GM12878 (cell line): ENCODE measurements around the gene TEX2. TPM values are rescaled to one million over a fixed set of nuclear protein-coding genes. Genes with fewer than 3 reads are reported as not detected.

Experiments used
- ATAC-seq: fragments of 200-7000 bp; cut with Tn5 transposase; 3 replicates; pipeline ENCODE4 v1.9.1; 2020; ENCODE audit warnings: mild to moderate bottlenecking, moderate library complexity
- BruUV-seq: library from RNA; stranded (reverse); fragments of 400-500 nt; replicated peaks from 2 replicates; lab custom pipeline; 2021; lab: Mats Ljungman, UMichigan
- CTCF ChIA-PET: fragments of 300-600 bp; sonication (Branson Sonifier 250); formaldehyde crosslinking; extraction: SDS; loops from one replicate; lab custom pipeline; 2021; ENCODE audit warnings: inconsistent platforms; lab: Yijun Ruan, JAX
- POLR2A ChIA-PET: fragments of 350-600 bp; formaldehyde crosslinking; extraction: SDS; loops from one replicate; lab custom pipeline; 2021; ENCODE audit warnings: inconsistent platforms; lab: Charles Lee
- RAD21 ChIA-PET: fragments of 300-600 bp; sonication (Branson Sonifier 250); formaldehyde crosslinking; loops from one replicate; lab custom pipeline; 2023; ENCODE audit warnings: antibody characterized with exemption; ENCODE audit not compliant: unreplicated experiment; lab: Charles Lee
- SMC1A ChIA-PET: fragments of 300-600 bp; sonication (Branson Sonifier 250); formaldehyde crosslinking; loops from one replicate; lab custom pipeline; 2023; ENCODE audit not compliant: unreplicated experiment, uncharacterized antibody; lab: Charles Lee
- DNase-seq: peaks from one replicate; pipeline ENCODE4 v3.0.0-alpha.2; 2011; ENCODE audit warnings: low read depth, low spot score
- FAIRE-seq: peaks from 3 replicates; lab custom pipeline; 2011; peaks lifted over from hg19 to GRCh38; lab: Jason Lieb, UNC
- H2AFZ ChIP-seq: 2 replicates; pipeline ENCODE4 v1.6.0; 2011; ENCODE audit warnings: low read depth, low read length, control low read depth; ENCODE audit not compliant: control insufficient read depth
- H3K27ac ChIP-seq: 2 replicates; pipeline ENCODE4 v1.5.1; 2011; ENCODE audit warnings: control low read depth; ENCODE audit not compliant: control insufficient read depth, insufficient read depth
- H3K27me3 ChIP-seq, 2 experiments: replicated peaks in 1 of 2; 2 replicates each; pipeline versions ENCODE4 v1.6.0 to v1.6.1; 2011; ENCODE audit warnings: low read length in 1 of 2; ENCODE audit not compliant: control insufficient read depth in 2 of 2, insufficient read depth in 2 of 2
- H3K36me3 ChIP-seq, 2 experiments: 2 replicates each; pipeline ENCODE4 v1.5.1; 2011; ENCODE audit warnings: low read length in 1 of 2; ENCODE audit not compliant: control insufficient read depth in 2 of 2, insufficient read depth in 2 of 2
- H3K4me1 ChIP-seq: 2 replicates; pipeline ENCODE4 v1.6.1; 2011; ENCODE audit warnings: mild to moderate bottlenecking, low read length, moderate library complexity, mixed read lengths; ENCODE audit not compliant: control insufficient read depth, insufficient read depth
- H3K4me2 ChIP-seq: 2 replicates; pipeline ENCODE4 v1.6.0; 2011; ENCODE audit warnings: control low read depth; ENCODE audit not compliant: control insufficient read depth, insufficient read depth
- H3K4me3 ChIP-seq: fragments of 200-600 bp; sonication (generic); 2 replicates; pipeline ENCODE4 v1.5.1; 2016
- H3K79me2 ChIP-seq: 2 replicates; pipeline ENCODE4 v1.6.0; 2011; ENCODE audit warnings: low read length; ENCODE audit not compliant: control insufficient read depth, insufficient read depth
- H3K9ac ChIP-seq: 2 replicates; pipeline ENCODE4 v1.8.0; 2011; ENCODE audit warnings: low read length, control low read depth, mixed read lengths; ENCODE audit not compliant: control insufficient read depth, insufficient read depth
- H3K9me3 ChIP-seq: replicated peaks from 3 replicates; pipeline ENCODE4 v1.5.1; 2011; ENCODE audit warnings: mild to moderate bottlenecking, low read length; ENCODE audit not compliant: control insufficient read depth, insufficient read depth
- H4K20me1 ChIP-seq: 2 replicates; pipeline ENCODE4 v1.6.0; 2011; ENCODE audit not compliant: control insufficient read depth, insufficient read depth
- EGR1 ChIP-seq, 2 experiments: IDR thresholded peaks; 1 replicate in 1 of 2; 2 replicates in 1 of 2; pipeline ENCODE4 v1.6.1; 2011 to 2012; ENCODE audit warnings: low read depth in 2 of 2, low read length in 2 of 2, borderline replicate concordance in 1 of 2, mild to moderate bottlenecking in 1 of 2, moderate library complexity in 1 of 2
- FOXM1 ChIP-seq: IDR thresholded peaks from 2 replicates; pipeline ENCODE4 v1.6.1; 2012; ENCODE audit warnings: low read depth, mild to moderate bottlenecking, inconsistent platforms, low read length, moderate library complexity
- HSF1 ChIP-seq: fragments of 150-350 bp; IDR thresholded peaks from 2 replicates; pipeline ENCODE4 v1.6.1; 2014; ENCODE audit warnings: mild to moderate bottlenecking, low read depth, low read length
- NFIC ChIP-seq: IDR thresholded peaks from 2 replicates; pipeline ENCODE4 v1.6.1; 2012; ENCODE audit warnings: low read depth, mild to moderate bottlenecking, inconsistent platforms, low read length, moderate library complexity
- NR2C1 ChIP-seq: fragments of 450-650 bp; IDR thresholded peaks from 2 replicates; pipeline ENCODE4 v1.6.1; 2017; ENCODE audit warnings: antibody characterized with exemption, mild to moderate bottlenecking, moderate library complexity
- PKNOX1 ChIP-seq: fragments of 450-650 bp; IDR thresholded peaks from 2 replicates; pipeline ENCODE4 v1.6.1; 2016; ENCODE audit warnings: mild to moderate bottlenecking
- RUNX3 ChIP-seq: IDR thresholded peaks from 2 replicates; pipeline ENCODE4 v1.6.1; 2012; ENCODE audit warnings: low read length, inconsistent platforms
- SMARCA5 ChIP-seq: fragments of 450-650 bp; IDR thresholded peaks from 2 replicates; pipeline ENCODE4 v1.6.1; 2017; ENCODE audit warnings: mild to moderate bottlenecking
- SMC3 ChIP-seq: IDR thresholded peaks from 2 replicates; pipeline ENCODE4 v1.6.1; 2011; ENCODE audit warnings: low read length, improper control_type of control experiment, borderline replicate concordance
- TARDBP ChIP-seq: IDR thresholded peaks from 2 replicates; pipeline ENCODE4 v1.6.1; 2016; ENCODE audit warnings: borderline replicate concordance
- ZNF24 ChIP-seq: fragments of 450-650 bp; IDR thresholded peaks from 2 replicates; pipeline ENCODE4 v1.6.1; 2017; ENCODE audit warnings: antibody characterized with exemption, mild to moderate bottlenecking
- ZNF384 ChIP-seq: IDR thresholded peaks from 2 replicates; pipeline ENCODE4 v1.6.1; 2012; ENCODE audit warnings: low read depth, mild to moderate bottlenecking, low read length, improper control_type of control experiment, borderline replicate concordance
- ZNF592 ChIP-seq: fragments of 450-650 bp; IDR thresholded peaks from 2 replicates; pipeline ENCODE4 v1.6.1; 2017; ENCODE audit warnings: mild to moderate bottlenecking, moderate library complexity
- ZZZ3 ChIP-seq: IDR thresholded peaks from 2 replicates; pipeline ENCODE4 v1.6.1; 2011; ENCODE audit warnings: low read depth; ENCODE audit not compliant: control insufficient read depth, insufficient read length
- WGBS: methylation state at CpG from one replicate; pipeline ENCODE4 v1.1.6; 2016; ENCODE audit warnings: low lambda C conversion rate; ENCODE audit not compliant: insufficient replicate concordance, insufficient coverage; ENCODE audit errors: missing lambda C conversion rate; 5-methylcytosine and 5-hydroxymethylcytosine counted together
- in situ Hi-C: fragments of 300-500 bp; cut with MboI; formaldehyde crosslinking; loops from 9 replicates; pipeline ENCODE4 v1.14.3; 2018; ENCODE audit warnings: mixed read lengths
- intact Hi-C: fragments of 100-400 bp; cut with micrococcal nuclease; formaldehyde crosslinking; loops from one replicate; pipeline ENCODE4 v1.14.2; 2022; ENCODE audit not compliant: unreplicated experiment
- polyA plus RNA-seq, 11 experiments: library from polyadenylated mRNA; depleted of rRNA in 4 of 11; unstranded in 6 of 11; stranded (reverse) in 5 of 11; fragments of >200 nt; fragmentation: Nextera tagmentation in 4 of 11; fragmentation: Illumina TruSeq in 1 of 11; extraction: Ambion mirVana in 4 of 11; extraction: Trizol in 1 of 11; gene quantifications; 1 replicate in 1 of 11; 2 replicates in 10 of 11; pipeline versions ENCODE4 v1.2.1 to v1.2.3, GENCODE V29; 2011 to 2016; ENCODE audit warnings: inconsistent platforms in 2 of 11, missing spikeins in 2 of 11, low read depth in 1 of 11
- total RNA-seq, 4 experiments: library from RNA; depleted of rRNA in 3 of 4; stranded (reverse); fragments of >200 nt in 3 of 4; fragmentation: Illumina TruSeq in 1 of 4; extraction: Trizol in 1 of 4; gene quantifications; 2 replicates each; pipeline versions ENCODE4 v1.2.1 to v1.2.3, GENCODE V29; 2013 to 2021

Gene TEX2
- total and polyA plus RNA-seq, 10 of the 15 experiments (the other 5 are each of a cell fraction or from before 2014, with no cell fraction given) = 3.8 to 19.9 (median 15.8) TPM

- RAD21 ChIA-PET = interaction anchor here (0.6 to 2.0 kb wide), 14 partner anchors 15 to 370 kb away, joined by 3 to 20 read pairs (median 3); no protein-coding TSS in a partner anchor
- CTCF ChIA-PET = interaction anchor here (0.6 to 4.1 kb wide), 35 partner anchors 9 to 416 kb away, joined by 3 to 40 read pairs (median 4); partner anchors contain the start of gene CSHL1
- TF ChIP-seq TARDBP = no peak
- peak; percentile 81; the same call in 1 of the 2 replicates for TF ChIP-seq SMC3
- no peak for TF ChIP-seq HSF1
- no peak for TF ChIP-seq ZZZ3
- TF ChIP-seq EGR1 (IDR thresholded peaks at IDR 0.05; ENCODE audit: borderline replicate concordance in 1 of 2, low read depth in 2 of 2, low read length in 2 of 2) = peak in 1 of 2 experiments; percentile 67; a peak in 2 of 3 replicates
- TF ChIP-seq ZNF24 = no peak
- TF ChIP-seq ZNF592 = no peak
- peak; percentile 89 for TF ChIP-seq ZNF384
- no peak for TF ChIP-seq NR2C1
- TF ChIP-seq FOXM1 = 0 out of 2 replicates have a peak, but pooled peaks have one; percentile 23
- no peak for TF ChIP-seq NFIC
- no peak for TF ChIP-seq PKNOX1
- no peak for TF ChIP-seq SMARCA5
- 0 out of 2 replicates have a peak, but pooled peaks have one; percentile 14 for TF ChIP-seq RUNX3
These were observed 19.1 kb upstream of the TEX2 start for GRCh38 chr17:64281962-64282752.

More at GRCh38 chr17:64281962-64282752, 19.1 kb upstream of the TEX2 start:
- FAIRE-seq = no peak
- Histone ChIP-seq H3K27me3 (no peaks in the 10 kb centered on the region; a peak in 1 of 4 replicates), H3K36me3 (no peaks in the 10 kb centered on the region), H3K9me3 (no peaks in the 10 kb centered on the region), H3K79me2 (no peaks in the 10 kb centered on the region), H3K9ac (no peak overlapping the region), H4K20me1 (no peaks in the 10 kb centered on the region), H3K4me3 (no peak overlapping the region), H3K4me1 (peaks cover 12% of the 10 kb centered on the region), H2AFZ (no peak overlapping the region), H3K27ac (no peak overlapping the region), H3K4me2 (no peak overlapping the region)
- ATAC-seq = peak; percentile 63
- ChIA-PET POLR2A (interaction anchor here (0.6 to 1.6 kb wide), 5 partner anchors 17 to 1080 kb away, joined by 3 to 4 read pairs (median 3); no protein-coding TSS in a partner anchor), SMC1A (interaction anchor here (0.6 to 2.5 kb wide), 15 partner anchors 9 to 331 kb away, joined by 3 to 20 read pairs (median 4); no protein-coding TSS in a partner anchor)
- BruUV-seq = no TSS peak
- DNase-seq = peak; percentile 17
- in situ Hi-C loops = loop anchor here (25.0 kb wide), 1 partner anchor 245 kb away; no protein-coding TSS in a partner anchor
- intact Hi-C loops = loop anchor here (2.0 to 5.0 kb wide), 3 partner anchors 65 to 255 kb away; no protein-coding TSS in a partner anchor
- 48% methylated on average over 18 of the region's 19 CpGs for WGBS
